GM19328 (cell line): Measurements from ENCODE around the gene CUX1.
"Not testable (repeated sequence)": the region's sequence is repeated elsewhere in the genome, so short reads cannot be mapped to it uniquely, and the experiment has no call there.

Source experiments
- ATAC-seq: cut with Tn5 transposase; IDR thresholded peaks from one replicate; pipeline ENCODE4 v1.9.1; 2021; ENCODE audit warnings: mild to moderate bottlenecking, moderate library complexity; ENCODE audit not compliant: unreplicated experiment

CUX1 gene

GRCh38 chr7:101913851-101914250 is 96.4 kb downstream of the CUX1 start:
- ATAC-seq = no peak

GRCh38 chr7:101915000-101915399 is 97.6 kb downstream of the CUX1 start:
- no peak for ATAC-seq

- no peak for ATAC-seq
These were observed 98.8 kb downstream of the CUX1 start for GRCh38 chr7:101916041-101916800.

GRCh38 chr7:101916876-101917275 is 99.5 kb downstream of the CUX1 start:
- ATAC-seq = no peak

GRCh38 chr7:101917566-101917965 is 100.1 kb downstream of the CUX1 start:
- ATAC-seq = no peak

GRCh38 chr7:101918426-101918825 is 101.0 kb downstream of the CUX1 start:
- no peak for ATAC-seq

- no peak for ATAC-seq
These were observed 102.1 kb downstream of the CUX1 start for GRCh38 chr7:101919363-101920115.

- no peak for ATAC-seq
These were observed 103.6 kb downstream of the CUX1 start for GRCh38 chr7:101921061-101921460.

- ATAC-seq = not testable (repeated sequence)
These were observed 104.4 kb downstream of the CUX1 start for GRCh38 chr7:101921546-101922489.

GRCh38 chr7:101922631-101923601 is 105.5 kb downstream of the CUX1 start:
- no peak for ATAC-seq

- no peak for ATAC-seq
These were observed 106.2 kb downstream of the CUX1 start for GRCh38 chr7:101923602-101923985.

GRCh38 chr7:101924171-101924570 is 106.7 kb downstream of the CUX1 start:
- no peak for ATAC-seq

- ATAC-seq = no peak
These were observed 108.8 kb downstream of the CUX1 start for GRCh38 chr7:101926265-101926664.

GRCh38 chr7:101927389-101927788 is 110.0 kb downstream of the CUX1 start:
- no peak for ATAC-seq

GRCh38 chr7:101927802-101928201 is 110.4 kb downstream of the CUX1 start:
- no peak for ATAC-seq

GRCh38 chr7:101929256-101929655 is 111.8 kb downstream of the CUX1 start:
- no peak for ATAC-seq

- not testable (repeated sequence) for ATAC-seq
These were observed 112.5 kb downstream of the CUX1 start for GRCh38 chr7:101929911-101930310.

- ATAC-seq = no peak
These were observed 114.7 kb downstream of the CUX1 start for GRCh38 chr7:101932083-101932482.

- ATAC-seq = no peak
These were observed 115.6 kb downstream of the CUX1 start for GRCh38 chr7:101933028-101933427.

GRCh38 chr7:101933688-101934121 is 116.3 kb downstream of the CUX1 start:
- no peak for ATAC-seq
